Sigmoid colon (tissue), 7 donors: ENCODE data around the gene TPM4. TPM values are rescaled to one million over a fixed set of nuclear protein-coding genes. Genes with fewer than 3 reads are reported as not detected.

Experiments
- DNase-seq: peaks from one replicate; pipeline ENCODE4 v3.0.0-alpha.2; 2019
- H3K27ac ChIP-seq, 4 donors: fragments of 200-600 bp; sonication (generic); one replicate each; pipeline ENCODE4 v1.5.1; 2016 to 2019; ENCODE audit warnings: mild to moderate bottlenecking in 1 of 4
- H3K27me3 ChIP-seq, 3 donors: fragments of 200-600 bp; sonication (generic); one replicate each; pipeline ENCODE4 v1.5.1; 2019; ENCODE audit warnings: mild to moderate bottlenecking in 1 of 3
- H3K36me3 ChIP-seq, 4 donors: fragments of 200-600 bp; sonication (generic); one replicate each; pipeline ENCODE4 v1.5.1; 2016 to 2019
- H3K4me1 ChIP-seq, 4 donors: fragments of 200-600 bp; sonication (generic); one replicate each; pipeline ENCODE4 v1.5.1; 2017 to 2019
- H3K4me3 ChIP-seq, 4 donors: fragments of 200-600 bp; sonication (generic); one replicate each; pipeline ENCODE4 v1.5.1; 2017 to 2019; ENCODE audit warnings: mild to moderate bottlenecking in 2 of 4, moderate library complexity in 1 of 4
- H3K9me3 ChIP-seq, 4 donors: fragments of 200-600 bp in 3 of 4; sonication (generic) in 3 of 4; one replicate each; pipeline versions ENCODE4 v1.5.1 to v1.6.1; 2013 to 2019
- CTCF ChIP-seq, 4 experiments: fragments of 450-650 bp in 3 of 4; fragments of 200-600 bp in 1 of 4; IDR thresholded peaks; one replicate each; pipeline ENCODE4 v1.5.1; 2016 to 2019; ENCODE audit warnings: antibody characterized with exemption in 4 of 4, mild to moderate bottlenecking in 3 of 4, moderate library complexity in 2 of 4
- EP300 ChIP-seq, 4 donors: sonication (generic); formaldehyde crosslinking; IDR thresholded peaks; one replicate each; pipeline ENCODE4 v1.6.1; 2017; ENCODE audit warnings: antibody characterized with exemption in 4 of 4
- POLR2A ChIP-seq, 2 donors: fragments of 450-650 bp; IDR thresholded peaks; one replicate each; pipeline ENCODE4 v1.6.1; 2016; ENCODE audit warnings: antibody characterized with exemption in 2 of 2, mild to moderate bottlenecking in 2 of 2, moderate library complexity in 2 of 2
- POLR2AphosphoS5 ChIP-seq, 4 donors: sonication (generic); formaldehyde crosslinking; IDR thresholded peaks; one replicate each; pipeline ENCODE4 v1.6.1; 2017; ENCODE audit warnings: antibody characterized with exemption in 4 of 4
- WGBS, 2 donors: extraction: QIAGEN DNeasy Blood & Tissue Kit; methylation state at CpG; one replicate each; pipeline ENCODE4 v1.1.7; 2013; 5-methylcytosine and 5-hydroxymethylcytosine counted together
- intact Hi-C: fragments of 100-400 bp; cut with DNase I; formaldehyde crosslinking; loops from one replicate; pipeline ENCODE4 v1.15.1; 2023
- polyA plus RNA-seq, 3 donors: library from polyadenylated mRNA; stranded (reverse); fragments of 200-250 nt; gene quantifications; one replicate each; pipeline ENCODE4 v1.2.3, GENCODE V29; 2013
- total RNA-seq, 4 donors: library from RNA; depleted of rRNA; stranded (reverse); fragments of >200 nt; gene quantifications; one replicate each; pipeline ENCODE4 v1.1.0, GENCODE V29; 2016
- donor health status: healthy with polysubstance abuse.
- donor health status: Bipolar disorder and iron deficiency.
- donor health status: healthy.

TPM4 gene
- total and polyA plus RNA-seq, 7 donors = 222 to 826 (median 374) TPM

GRCh38 chr19:16043156-16043757 lies 33.0 kb upstream of the TPM4 start:
- Histone ChIP-seq H3K27me3 (no peaks in the 10 kb centered on the region), H3K27ac (no peak overlapping the region), H3K4me3 (no peak overlapping the region), H3K9me3 (no peaks in the 10 kb centered on the region), H3K4me1 (peaks cover 0 to 13% (median 8%) of the 10 kb centered on the region in 4 donors), H3K36me3 (no peaks in the 10 kb centered on the region)
- intact Hi-C loops = loop anchor here (5.0 kb wide), 2 partner anchors 339 to 416 kb away; no protein-coding TSS in a partner anchor
- 56 to 61% methylated on average over 2 of the region's 2 CpGs for WGBS, 2 donors
- no peak for TF ChIP-seq POLR2AphosphoS5 (IDR thresholded peaks at IDR 0.05)
- TF ChIP-seq EP300 (IDR thresholded peaks at IDR 0.05) = no peak
- no peak for TF ChIP-seq CTCF (IDR thresholded peaks at IDR 0.05)
- no peak for TF ChIP-seq POLR2A (IDR thresholded peaks at IDR 0.05)
- DNase-seq = no peak

DNA sequence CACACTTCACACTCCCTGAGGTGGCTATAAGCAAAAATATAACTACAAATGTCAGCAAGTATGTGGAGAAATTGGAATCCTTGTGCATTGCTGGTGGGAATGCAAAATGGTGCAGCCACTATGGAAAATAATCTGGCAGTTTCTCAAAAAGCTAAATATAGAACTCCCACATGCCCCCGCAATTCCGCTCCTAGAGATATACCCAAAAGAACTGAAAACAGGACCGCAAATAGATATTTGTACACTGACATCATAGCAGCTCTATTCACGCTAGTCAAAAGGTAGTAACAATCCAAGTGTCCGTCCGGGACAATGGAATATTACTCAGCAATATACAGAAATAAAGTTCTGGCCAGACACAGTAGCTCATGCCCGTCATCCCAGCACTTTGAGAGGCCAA lies 31.5 kb upstream of the TPM4 start:
- 93 to 95% methylated on average over 7 of the region's 7 CpGs for WGBS, 2 donors
- no peaks in the 10 kb centered on the region for H3K36me3 ChIP-seq
- no peak overlapping the region for H3K27ac ChIP-seq
- DNase-seq = no peak
- intact Hi-C loops = loop anchor here (5.0 kb wide), 2 partner anchors 338 to 417 kb away; no protein-coding TSS in a partner anchor
- H3K27me3 ChIP-seq = no peaks in the 10 kb centered on the region
- H3K4me1 ChIP-seq = peaks cover 0 to 13% (median 8%) of the 10 kb centered on the region in 4 donors
- no peak for TF ChIP-seq EP300 (IDR thresholded peaks at IDR 0.05)
- TF ChIP-seq POLR2AphosphoS5 (IDR thresholded peaks at IDR 0.05) = no peak
- no peak for TF ChIP-seq CTCF (IDR thresholded peaks at IDR 0.05)
- no peak for TF ChIP-seq POLR2A (IDR thresholded peaks at IDR 0.05)
- no peaks in the 10 kb centered on the region for H3K9me3 ChIP-seq
- no peak overlapping the region for H3K4me3 ChIP-seq

DNA sequence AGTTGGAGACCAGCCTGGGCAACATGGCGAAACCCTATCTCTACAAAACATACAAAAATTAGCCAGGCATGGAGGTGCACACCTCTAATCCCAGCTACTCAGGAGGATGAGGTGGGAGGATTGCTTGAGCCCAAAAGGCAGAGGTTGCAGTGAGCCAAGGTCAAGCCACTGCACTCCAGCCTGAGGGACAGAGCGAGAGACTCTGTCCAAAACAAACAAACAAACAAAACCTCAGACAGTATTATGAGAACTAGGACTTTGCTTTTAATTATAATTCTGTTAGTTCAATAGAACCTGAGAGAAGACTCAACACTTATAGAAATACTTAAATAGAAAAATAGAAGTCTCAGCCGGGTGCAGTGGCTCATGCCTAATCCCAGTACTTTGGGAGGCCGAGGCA lies 31.1 kb upstream of the TPM4 start:
- TF ChIP-seq CTCF (IDR thresholded peaks at IDR 0.05) (no peak), EP300 (IDR thresholded peaks at IDR 0.05) (no peak), POLR2A (IDR thresholded peaks at IDR 0.05) (no peak), POLR2AphosphoS5 (IDR thresholded peaks at IDR 0.05) (no peak)
- Histone ChIP-seq H3K4me3 (no peak overlapping the region), H3K4me1 (peaks cover 0 to 12% (median 8%) of the 10 kb centered on the region in 4 donors), H3K36me3 (no peaks in the 10 kb centered on the region), H3K9me3 (no peaks in the 10 kb centered on the region), H3K27me3 (no peaks in the 10 kb centered on the region), H3K27ac (no peak overlapping the region)
- DNase-seq = no peak
- intact Hi-C loops = no loop called here
- 89 to 90% methylated on average over 4 of the region's 4 CpGs for WGBS, 2 donors

DNA sequence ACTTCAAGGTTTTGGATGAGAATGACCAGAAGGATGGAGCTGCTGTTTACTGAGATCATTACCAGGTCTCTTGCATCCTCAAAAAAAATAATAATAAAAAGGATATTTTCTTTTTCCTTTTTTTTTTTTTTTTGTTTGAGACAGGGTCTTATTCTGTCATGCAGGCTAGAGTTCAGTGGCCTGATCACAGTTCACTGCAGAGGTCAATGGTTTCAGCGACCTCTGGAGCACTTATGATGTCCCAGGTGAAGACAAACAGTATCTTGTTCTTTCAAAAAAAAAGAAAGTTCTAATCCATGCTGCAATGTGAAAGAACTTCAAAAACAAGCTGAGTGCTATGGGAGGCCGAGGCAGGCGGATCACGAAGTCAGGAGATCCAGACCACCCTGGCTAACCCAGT lies 30.4 kb upstream of the TPM4 start:
- H3K4me1 ChIP-seq = peaks cover 0 to 10% (median 6%) of the 10 kb centered on the region in 4 donors
- 85% methylated on average over 4 of the region's 4 CpGs for WGBS, 2 donors
- no peak for DNase-seq
- H3K27me3 ChIP-seq = no peaks in the 10 kb centered on the region
- no peaks in the 10 kb centered on the region for H3K36me3 ChIP-seq
- H3K9me3 ChIP-seq = no peaks in the 10 kb centered on the region
- intact Hi-C loops = no loop called here
- TF ChIP-seq POLR2A (IDR thresholded peaks at IDR 0.05) = no peak
- TF ChIP-seq POLR2AphosphoS5 (IDR thresholded peaks at IDR 0.05) = no peak
- no peak for TF ChIP-seq EP300 (IDR thresholded peaks at IDR 0.05)
- TF ChIP-seq CTCF (IDR thresholded peaks at IDR 0.05) = no peak
- no peak overlapping the region for H3K4me3 ChIP-seq
- no peak overlapping the region for H3K27ac ChIP-seq

GRCh38 chr19:16048583-16048982 lies 27.7 kb upstream of the TPM4 start:
- Histone ChIP-seq H3K27me3 (no peaks in the 10 kb centered on the region), H3K4me3 (no peak overlapping the region), H3K27ac (no peak overlapping the region), H3K36me3 (no peaks in the 10 kb centered on the region), H3K9me3 (no peaks in the 10 kb centered on the region), H3K4me1 (no peaks in the 10 kb centered on the region)
- no peak for DNase-seq
- 70 to 87% methylated on average over 3 of the region's 3 CpGs for WGBS, 2 donors
- intact Hi-C loops = no loop called here
- TF ChIP-seq CTCF (IDR thresholded peaks at IDR 0.05) (no peak), POLR2AphosphoS5 (IDR thresholded peaks at IDR 0.05) (no peak), POLR2A (IDR thresholded peaks at IDR 0.05) (no peak), EP300 (IDR thresholded peaks at IDR 0.05) (no peak)
